ENCODE data around the gene MFSD6L. TPM values are rescaled to one million over a fixed set of nuclear protein-coding genes. Genes with fewer than 3 reads are reported as not detected.
A peak's percentile ranks its signal among the peaks of the same experiment; 100 is the strongest.

MFSD6L gene
- total RNA-seq, 1 experiment from 2014 or later, result not detected

DNA sequence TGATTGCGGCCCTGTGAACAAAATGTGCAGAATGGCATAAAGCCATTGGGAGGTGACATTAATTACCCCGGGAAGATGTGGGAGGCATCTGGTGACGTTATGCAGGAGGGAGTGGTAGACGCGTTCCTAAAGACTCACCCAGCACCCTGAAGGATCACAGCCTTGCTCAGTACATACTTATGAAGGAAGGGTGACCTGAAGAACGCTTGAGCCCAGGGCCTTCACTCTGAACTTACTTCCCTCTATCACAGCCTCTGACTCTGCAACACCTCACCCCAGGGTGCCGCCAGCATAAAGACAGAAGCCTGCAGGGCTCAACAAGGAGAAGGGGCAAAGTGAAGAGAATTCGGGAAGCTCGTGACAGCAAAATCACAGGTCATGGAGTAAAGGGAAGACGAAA, 9.4 kb downstream of the MFSD6L start:
- peak; percentile 53 for DNase-seq

DNA sequence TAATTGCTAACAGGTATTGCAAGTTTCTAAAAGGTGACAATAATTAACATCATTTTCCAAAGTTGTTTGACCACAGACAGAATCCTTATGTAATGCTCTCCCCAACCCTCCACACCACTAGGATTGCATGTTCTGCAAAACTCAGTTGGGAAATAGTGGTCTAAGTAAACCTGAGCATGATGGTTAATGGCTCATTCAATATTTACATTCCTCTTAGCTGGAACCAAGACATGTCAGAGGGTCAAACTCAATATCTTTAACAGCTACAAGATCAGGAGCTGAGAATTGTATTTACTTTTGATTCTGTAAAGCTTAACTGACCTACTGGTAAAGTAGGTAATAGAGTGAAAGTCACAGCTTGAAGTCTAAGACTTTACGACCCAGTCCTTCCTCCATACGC, 10.2 kb downstream of the MFSD6L start:
- no peak for DNase-seq
- Histone ChIP-seq H3K4me3 (ENCODE audit: insufficient read depth, low read depth, low read length) (no peak overlapping the region), H3K27me3 (ENCODE audit: control insufficient read depth, insufficient read depth, low read length) (no peaks in the 10 kb centered on the region), H3K36me3 (replicated peaks; ENCODE audit: control insufficient read depth, insufficient read depth, low read length) (no peaks in the 10 kb centered on the region)

More for the DNA sequence above, 9.4 kb downstream of the MFSD6L start:
- Histone ChIP-seq H3K36me3 (replicated peaks; ENCODE audit: control insufficient read depth, insufficient read depth, low read length) (no peaks in the 10 kb centered on the region), H3K4me3 (ENCODE audit: insufficient read depth, low read depth, low read length) (no peak overlapping the region), H3K27me3 (ENCODE audit: control insufficient read depth, insufficient read depth, low read length) (no peaks in the 10 kb centered on the region)

DNA sequence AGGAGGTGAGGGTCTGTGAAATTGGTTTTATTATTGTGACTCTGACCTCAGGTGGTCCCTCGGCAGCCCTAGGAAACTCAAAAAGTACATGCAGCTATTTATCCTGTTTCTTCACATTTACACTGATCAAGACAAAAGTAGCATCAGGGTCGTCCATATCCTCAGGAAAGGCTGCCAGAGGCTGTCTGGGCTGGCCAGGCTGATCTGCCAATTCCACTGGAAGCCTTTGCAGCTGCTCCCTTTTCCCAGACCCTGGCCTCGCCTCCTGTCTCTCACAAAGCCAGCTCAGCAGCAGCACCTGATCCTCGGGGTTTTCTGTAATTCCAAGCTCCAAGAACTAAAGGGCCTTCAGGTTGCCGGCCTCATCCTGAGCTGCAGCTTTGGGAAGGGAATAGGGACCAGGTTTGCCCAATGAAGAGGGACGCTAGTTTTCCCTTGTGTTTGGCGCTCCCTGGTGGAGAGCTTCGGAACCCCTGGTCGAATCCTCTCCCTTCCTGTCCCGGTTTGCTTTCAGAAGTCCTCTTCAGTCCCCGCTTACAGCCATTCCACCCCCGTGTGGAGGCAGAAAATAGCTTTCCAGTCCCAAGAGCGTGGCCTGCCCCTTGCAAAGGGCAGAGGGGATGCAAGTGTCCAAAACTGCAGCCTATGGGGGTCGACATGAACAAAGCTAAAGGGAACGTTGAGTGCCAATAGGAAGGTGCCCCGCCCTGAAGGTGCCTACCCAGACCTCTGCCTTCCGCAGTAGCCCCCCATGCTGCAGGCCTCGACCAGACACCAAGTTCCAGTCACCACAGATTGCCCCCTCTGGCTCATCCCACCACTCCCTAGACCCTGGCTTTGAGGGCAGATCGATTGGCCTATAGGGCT, 13.4 kb downstream of the MFSD6L start:
- H3K36me3 ChIP-seq (replicated peaks; ENCODE audit: control insufficient read depth, insufficient read depth, low read length), result no peaks in the 10 kb centered on the region
- no peaks in the 10 kb centered on the region for H3K27me3 ChIP-seq (ENCODE audit: control insufficient read depth, insufficient read depth, low read length)
- peak; percentile 89 for DNase-seq
- no peak overlapping the region for H3K4me3 ChIP-seq (ENCODE audit: insufficient read depth, low read depth, low read length)

DNA sequence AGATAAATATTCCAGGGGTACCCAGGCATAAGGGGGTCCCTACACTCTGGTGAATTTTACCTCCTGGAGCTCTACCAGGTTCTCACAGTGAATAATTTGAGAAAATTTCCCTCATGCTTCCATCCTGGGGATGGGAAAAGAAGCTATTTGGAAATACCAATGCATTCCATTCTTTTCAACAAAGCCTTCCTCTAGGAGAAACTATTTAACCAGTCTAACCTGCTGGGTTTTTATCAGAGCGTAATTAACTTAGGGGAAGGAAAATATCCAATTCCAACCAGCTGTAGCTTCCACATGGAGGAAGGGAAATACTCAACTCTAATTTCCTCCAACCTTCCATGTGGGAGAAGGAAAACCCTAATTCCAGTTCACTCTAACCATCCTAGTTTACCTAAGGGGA, 17.0 kb downstream of the MFSD6L start:
- no peak for DNase-seq
- Histone ChIP-seq H3K36me3 (replicated peaks; ENCODE audit: control insufficient read depth, insufficient read depth, low read length) (no peaks in the 10 kb centered on the region), H3K27me3 (ENCODE audit: control insufficient read depth, insufficient read depth, low read length) (no peaks in the 10 kb centered on the region), H3K4me3 (ENCODE audit: insufficient read depth, low read depth, low read length) (no peak overlapping the region)

DNA sequence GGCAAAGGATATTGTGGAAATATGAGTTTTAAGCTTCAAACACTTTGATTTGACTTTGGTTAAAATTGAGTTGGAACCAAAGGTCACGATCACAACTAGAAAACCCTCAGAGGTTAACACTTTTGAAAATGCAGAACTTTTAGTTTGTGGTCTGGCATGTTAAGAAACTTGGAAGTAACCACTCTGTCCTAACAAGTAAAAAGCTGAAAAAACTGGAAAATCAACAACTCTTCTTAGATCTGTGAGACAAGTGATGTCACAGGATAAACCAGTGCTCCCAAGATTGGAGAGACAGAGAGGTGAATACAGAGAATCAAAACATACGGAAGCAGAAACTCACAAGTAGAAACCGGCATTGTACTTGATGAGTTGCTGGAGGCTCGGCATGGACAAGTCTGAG, 17.4 kb downstream of the MFSD6L start:
- DNase-seq, result no peak
- Histone ChIP-seq H3K4me3 (ENCODE audit: insufficient read depth, low read depth, low read length) (no peak overlapping the region), H3K36me3 (replicated peaks; ENCODE audit: control insufficient read depth, insufficient read depth, low read length) (no peaks in the 10 kb centered on the region), H3K27me3 (ENCODE audit: control insufficient read depth, insufficient read depth, low read length) (no peaks in the 10 kb centered on the region)

DNA sequence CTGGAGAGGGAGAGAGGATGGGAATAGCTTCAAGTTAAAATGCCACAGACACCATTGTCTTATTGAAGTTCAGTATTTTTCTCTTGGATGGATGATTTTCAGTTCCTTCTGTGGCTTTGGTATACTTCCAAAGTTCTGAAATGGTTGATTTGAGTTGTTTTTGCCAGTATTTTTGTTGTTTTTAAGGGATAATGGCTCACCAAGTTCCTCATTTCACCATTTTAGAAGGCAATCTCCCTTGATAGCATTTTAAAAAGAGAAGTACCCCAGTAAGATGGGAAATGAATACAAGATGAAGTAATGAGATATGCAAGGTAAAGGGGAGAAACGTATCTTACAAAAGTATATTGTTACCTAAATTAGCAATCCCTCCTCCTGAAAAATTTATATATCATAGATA, 22.3 kb downstream of the MFSD6L start:
- Histone ChIP-seq H3K27me3 (ENCODE audit: control insufficient read depth, insufficient read depth, low read length) (no peaks in the 10 kb centered on the region), H3K4me3 (ENCODE audit: insufficient read depth, low read depth, low read length) (no peak overlapping the region), H3K36me3 (replicated peaks; ENCODE audit: control insufficient read depth, insufficient read depth, low read length) (no peaks in the 10 kb centered on the region)
- no peak for DNase-seq

DNA sequence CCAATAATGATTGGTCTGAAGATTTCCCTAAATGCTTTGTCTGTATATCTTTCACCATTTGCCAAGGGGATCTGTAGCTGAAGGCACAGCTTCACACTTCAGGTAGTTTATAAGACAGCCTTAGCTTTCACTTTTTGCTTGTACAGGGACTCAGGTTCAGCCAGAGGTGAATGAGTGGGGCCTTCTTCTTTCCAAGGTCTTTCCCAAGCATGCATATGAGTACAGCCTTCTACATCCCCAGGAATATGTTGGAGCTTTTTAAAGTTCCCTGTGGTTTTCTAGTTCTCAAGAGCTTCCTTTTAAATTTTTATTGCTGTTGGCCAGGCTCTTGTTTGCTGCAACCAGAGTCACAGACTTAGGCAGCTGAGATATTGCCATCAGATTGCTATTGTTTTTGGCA, 22.9 kb downstream of the MFSD6L start:
- Histone ChIP-seq H3K4me3 (ENCODE audit: insufficient read depth, low read depth, low read length) (no peak overlapping the region), H3K27me3 (ENCODE audit: control insufficient read depth, insufficient read depth, low read length) (no peaks in the 10 kb centered on the region), H3K36me3 (replicated peaks; ENCODE audit: control insufficient read depth, insufficient read depth, low read length) (no peaks in the 10 kb centered on the region)
- no peak for DNase-seq

DNA sequence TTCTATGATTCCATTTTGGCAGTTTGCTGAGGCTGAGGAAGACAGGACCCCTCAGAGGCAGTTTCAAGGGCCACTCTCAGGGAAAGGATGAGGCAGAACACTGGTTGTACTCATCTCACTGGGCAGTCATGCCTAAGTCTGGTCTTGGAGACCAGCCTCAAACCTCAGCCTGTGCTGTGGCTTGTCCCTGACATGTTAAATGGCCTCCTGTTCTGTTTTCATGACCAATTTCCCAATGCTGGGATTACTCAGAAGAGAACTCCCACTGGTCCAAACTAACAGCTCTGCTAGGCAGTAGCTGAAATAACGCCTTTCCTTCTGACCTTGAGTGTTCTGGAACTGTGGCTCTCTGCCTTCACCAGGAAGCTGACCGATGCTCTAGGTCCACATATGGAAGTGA, 32.4 kb downstream of the MFSD6L start:
- Histone ChIP-seq H3K27me3 (ENCODE audit: control insufficient read depth, insufficient read depth, low read length) (no peaks in the 10 kb centered on the region), H3K4me3 (ENCODE audit: insufficient read depth, low read depth, low read length) (no peak overlapping the region), H3K36me3 (replicated peaks; ENCODE audit: control insufficient read depth, insufficient read depth, low read length) (no peaks in the 10 kb centered on the region)
- DNase-seq, result no peak

DNA sequence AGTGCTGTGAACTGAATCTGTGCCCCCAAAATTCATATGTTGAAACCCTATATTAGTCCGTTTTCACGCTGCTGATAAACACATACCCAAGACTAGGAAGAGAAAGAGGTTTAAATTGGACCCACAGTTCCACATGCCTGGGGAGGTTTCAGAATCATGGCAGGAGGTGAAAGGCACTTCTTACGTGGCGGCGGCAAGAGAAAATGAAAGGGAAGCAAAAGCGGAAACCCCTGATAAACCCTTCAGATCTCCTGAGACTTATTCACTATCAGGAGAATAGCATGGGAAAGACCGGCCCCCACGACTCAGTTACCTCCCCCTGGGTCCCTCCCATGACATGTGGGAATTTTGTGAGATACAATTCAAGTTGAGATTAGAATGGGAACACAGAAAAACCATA, 37.2 kb downstream of the MFSD6L start:
- DNase-seq, result no peak
- Histone ChIP-seq H3K4me3 (ENCODE audit: insufficient read depth, low read depth, low read length) (no peak overlapping the region), H3K36me3 (replicated peaks; ENCODE audit: control insufficient read depth, insufficient read depth, low read length) (no peaks in the 10 kb centered on the region), H3K27me3 (ENCODE audit: control insufficient read depth, insufficient read depth, low read length) (no peaks in the 10 kb centered on the region)

DNA sequence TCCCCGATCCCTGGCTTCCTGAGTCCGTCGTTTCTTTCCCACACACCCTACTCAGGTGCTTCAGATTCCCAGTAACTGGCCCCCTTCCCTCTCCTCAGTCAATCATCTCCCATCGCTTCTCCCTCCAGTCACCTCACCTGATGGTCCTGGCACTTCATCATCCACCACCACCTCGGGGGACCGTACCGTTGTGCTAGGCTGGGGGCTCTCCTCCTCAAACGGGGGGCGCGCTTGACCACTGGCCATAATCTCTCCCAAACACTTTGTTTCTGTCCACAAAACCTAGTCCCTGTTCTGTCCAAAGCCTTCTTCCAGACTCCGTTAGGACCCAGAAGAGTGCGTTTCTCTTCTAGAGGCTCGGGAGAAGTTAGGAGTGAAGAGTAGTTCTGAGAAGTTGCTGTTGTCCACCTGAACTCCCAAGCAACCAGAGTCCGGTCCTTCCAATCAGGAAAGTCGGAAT, 41.0 kb downstream of the MFSD6L start, which contains the start of gene SPDYE4:
Gene SPDYE4, minus strand, starts transcription at position 410 of the 460 bp plus-strand sequence. Its CDS starts 164 bp downstream, at position 246.
- DNase-seq, result no peak
- Histone ChIP-seq H3K36me3 (replicated peaks; ENCODE audit: control insufficient read depth, insufficient read depth, low read length) (no peaks in the 10 kb centered on the region), H3K4me3 (ENCODE audit: insufficient read depth, low read depth, low read length) (no peak within 1 kb of the TSS), H3K27me3 (ENCODE audit: control insufficient read depth, insufficient read depth, low read length) (no peaks in the 10 kb centered on the region)

DNA sequence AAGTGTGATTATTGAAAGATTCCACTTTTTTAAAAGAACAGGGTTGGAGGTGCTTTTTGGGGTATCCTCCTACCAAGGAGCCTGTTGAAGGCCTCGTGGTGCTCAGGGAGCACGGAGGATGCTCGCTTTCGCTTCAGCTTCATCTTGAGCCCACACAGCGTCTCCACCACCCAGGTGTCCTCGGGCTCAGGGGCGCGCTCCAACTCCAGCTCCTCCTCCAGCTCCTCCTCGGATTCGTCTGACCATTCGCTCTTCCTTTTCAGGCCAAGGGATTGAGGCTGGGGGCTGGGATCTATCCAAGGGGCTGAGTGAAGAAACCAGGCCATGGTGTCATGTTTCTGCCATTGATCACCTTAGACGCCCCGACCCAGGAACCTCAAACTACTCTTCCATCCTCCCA, 42.0 kb downstream of the MFSD6L start:
- Histone ChIP-seq H3K4me3 (ENCODE audit: insufficient read depth, low read depth, low read length) (no peak overlapping the region), H3K27me3 (ENCODE audit: control insufficient read depth, insufficient read depth, low read length) (no peaks in the 10 kb centered on the region), H3K36me3 (replicated peaks; ENCODE audit: control insufficient read depth, insufficient read depth, low read length) (no peaks in the 10 kb centered on the region)
- no peak for DNase-seq

DNA sequence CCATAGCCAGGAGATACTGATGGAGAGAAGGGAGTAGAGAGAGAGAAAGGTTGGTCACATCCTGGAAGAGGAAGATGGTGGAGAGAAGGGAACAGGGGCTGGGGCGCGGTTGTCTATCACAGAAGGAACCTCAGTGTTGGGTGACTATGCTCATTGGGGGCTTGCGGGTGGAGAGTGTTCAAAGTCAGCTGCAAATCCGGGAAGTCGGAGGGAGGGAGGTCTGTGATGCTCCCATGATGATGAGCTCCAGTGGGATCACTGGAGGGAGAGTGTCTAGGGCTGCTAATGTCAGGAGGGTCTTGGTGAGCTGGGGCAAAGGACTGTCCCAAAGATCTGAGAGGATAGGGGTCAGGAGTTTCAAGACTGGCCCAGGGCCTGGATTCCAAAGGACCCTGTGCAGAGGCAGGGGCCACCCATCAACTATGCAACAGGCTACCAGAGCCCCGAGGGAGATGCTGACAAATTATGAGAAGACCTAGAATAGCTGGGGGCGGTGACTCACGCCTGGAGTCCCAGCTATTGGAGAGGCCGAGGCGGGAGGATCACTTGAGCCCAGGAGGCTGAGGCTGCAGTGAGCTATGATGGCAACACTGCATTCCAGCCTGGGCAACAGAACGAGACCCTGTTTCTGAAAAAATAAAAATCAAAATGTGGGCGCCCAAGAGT, 43.4 kb downstream of the MFSD6L start:
- H3K36me3 ChIP-seq (replicated peaks; ENCODE audit: control insufficient read depth, insufficient read depth, low read length), result no peaks in the 10 kb centered on the region
- no peaks in the 10 kb centered on the region for H3K27me3 ChIP-seq (ENCODE audit: control insufficient read depth, insufficient read depth, low read length)
- no peak for DNase-seq
- no peak overlapping the region for H3K4me3 ChIP-seq (ENCODE audit: insufficient read depth, low read depth, low read length)

DNA sequence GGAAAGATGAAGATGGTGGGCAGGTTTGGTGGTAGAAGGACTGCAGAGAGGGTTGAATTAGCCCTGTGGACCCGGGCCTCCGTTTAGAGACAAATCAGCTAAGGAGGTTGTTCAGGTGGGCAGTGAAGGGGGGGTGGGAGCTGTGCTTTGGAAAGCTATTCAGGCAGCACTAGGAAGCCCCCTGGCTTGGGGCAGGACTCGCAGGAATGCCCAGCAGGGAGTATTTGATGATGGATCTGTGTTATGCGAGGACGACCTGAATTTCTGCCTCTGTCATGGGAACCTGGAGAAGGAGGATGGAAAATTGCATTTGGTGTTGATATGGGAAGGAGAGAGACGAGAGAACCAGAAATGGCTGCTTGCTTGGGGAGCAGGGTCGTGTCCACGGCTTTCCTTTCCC, 44.3 kb downstream of the MFSD6L start:
- Histone ChIP-seq H3K36me3 (replicated peaks; ENCODE audit: control insufficient read depth, insufficient read depth, low read length) (no peaks in the 10 kb centered on the region), H3K4me3 (ENCODE audit: insufficient read depth, low read depth, low read length) (no peak overlapping the region), H3K27me3 (ENCODE audit: control insufficient read depth, insufficient read depth, low read length) (no peaks in the 10 kb centered on the region)
- DNase-seq, result no peak

DNA sequence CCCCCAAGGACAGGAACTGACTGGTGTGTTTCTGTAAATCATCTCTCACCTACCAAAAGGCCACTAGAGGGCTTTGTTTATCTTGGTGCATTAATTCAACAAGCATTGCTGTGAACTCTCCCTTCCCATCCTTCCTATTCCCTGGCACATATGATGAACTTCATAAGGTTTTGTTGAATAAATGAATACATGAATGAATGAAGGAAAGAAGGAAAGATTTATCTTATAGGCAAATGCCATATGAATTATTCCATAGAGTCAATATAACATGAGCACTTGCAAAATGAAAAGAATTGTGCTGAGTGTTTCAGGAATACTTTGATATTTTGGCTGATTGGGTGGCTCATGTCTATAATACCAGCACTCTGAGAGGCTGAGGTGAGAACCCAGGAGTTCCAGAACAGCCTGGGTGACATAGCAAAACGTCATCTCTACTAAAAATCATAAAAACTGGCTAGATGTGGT, 45.2 kb downstream of the MFSD6L start:
- no peak overlapping the region for H3K4me3 ChIP-seq (ENCODE audit: insufficient read depth, low read depth, low read length)
- H3K27me3 ChIP-seq (ENCODE audit: control insufficient read depth, insufficient read depth, low read length), result no peaks in the 10 kb centered on the region
- no peaks in the 10 kb centered on the region for H3K36me3 ChIP-seq (replicated peaks; ENCODE audit: control insufficient read depth, insufficient read depth, low read length)
- peak; percentile 67 for DNase-seq
